Muscle of leg (tissue), 11 donors: ENCODE results near the gene SGMS1. TPM values are rescaled to one million over a fixed set of nuclear protein-coding genes. Genes with fewer than 3 reads are reported as not detected.

Experiments
- DNase-seq: peaks from one replicate; pipeline ENCODE4 v3.0.0; 2013
- H3K27ac ChIP-seq: one replicate; pipeline ENCODE4 v1.5.1; 2013; ENCODE audit warnings: mild to moderate bottlenecking, low read length, control low read depth
- H3K27me3 ChIP-seq: one replicate; pipeline ENCODE4 v1.6.1; 2013; ENCODE audit warnings: low read length; ENCODE audit not compliant: control insufficient read depth, insufficient read depth
- H3K36me3 ChIP-seq: one replicate; pipeline ENCODE4 v1.6.1; 2013; ENCODE audit warnings: low read length; ENCODE audit not compliant: control insufficient read depth, insufficient read depth
- H3K4me1 ChIP-seq: one replicate; pipeline ENCODE4 v1.6.1; 2013; ENCODE audit warnings: low read length; ENCODE audit not compliant: control insufficient read depth, insufficient read depth
- H3K4me3 ChIP-seq: one replicate; pipeline ENCODE4 v1.5.1; 2013; ENCODE audit warnings: low read length, control low read depth
- H3K9me3 ChIP-seq: replicated peaks from 2 replicates; pipeline ENCODE4 v1.6.1; 2013; ENCODE audit warnings: low read depth, low read length; ENCODE audit not compliant: control insufficient read depth
- WGBS: methylation state at CpG from one replicate; pipeline ENCODE4 v1.1.5; 2013; ENCODE audit warnings: missing lambda C conversion rate; ENCODE audit not compliant: insufficient coverage; 5-methylcytosine and 5-hydroxymethylcytosine counted together
- polyA plus RNA-seq, 8 donors: library from polyadenylated mRNA; unstranded; fragments of 120-200 nt; gene quantifications; one replicate each; pipeline versions ENCODE4 v1.2.1 to v1.2.3, GENCODE V29; 2013; ENCODE audit warnings: inconsistent platforms in 1 of 8, low replicate concordance in 1 of 8; ENCODE audit not compliant: insufficient read length in 8 of 8, insufficient read depth in 1 of 8
- total RNA-seq: library from RNA; stranded (reverse); fragments of 120-200 nt; gene quantifications from one replicate; pipeline ENCODE4 v1.2.4, GENCODE V29; 2013

Gene SGMS1
- total and polyA plus RNA-seq, 9 donors = 18.2 to 30.5 (median 23.0) TPM

DNA sequence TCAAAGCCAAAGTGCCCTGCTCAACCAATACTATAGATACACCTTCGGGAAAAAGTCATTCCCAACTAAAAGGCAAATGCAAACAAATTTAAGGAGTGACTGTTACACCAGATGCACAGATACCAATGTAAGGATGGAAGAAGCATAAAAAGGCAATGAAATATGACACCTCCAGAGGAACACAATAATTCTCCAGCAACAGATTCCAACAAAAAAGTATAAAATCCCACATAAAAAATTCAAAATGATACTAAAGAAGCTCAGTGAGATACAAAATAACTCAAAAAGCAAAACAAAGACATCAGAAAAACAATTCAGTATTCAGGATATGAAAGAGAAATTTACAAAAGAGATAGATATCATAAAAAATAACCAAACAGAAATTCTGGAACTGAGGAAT, 328.4 kb downstream of the SGMS1 start:
- no peak for DNase-seq
- no peak overlapping the region for H3K4me3 ChIP-seq
- H3K27ac ChIP-seq = no peak overlapping the region
- no CpG with 5 or more reads among the region's 1 CpG for WGBS
- no peaks in the 10 kb centered on the region for H3K36me3 ChIP-seq
- peaks cover 16% of the 10 kb centered on the region for H3K9me3 ChIP-seq
- no peaks in the 10 kb centered on the region for H3K4me1 ChIP-seq
- no peaks in the 10 kb centered on the region for H3K27me3 ChIP-seq

DNA sequence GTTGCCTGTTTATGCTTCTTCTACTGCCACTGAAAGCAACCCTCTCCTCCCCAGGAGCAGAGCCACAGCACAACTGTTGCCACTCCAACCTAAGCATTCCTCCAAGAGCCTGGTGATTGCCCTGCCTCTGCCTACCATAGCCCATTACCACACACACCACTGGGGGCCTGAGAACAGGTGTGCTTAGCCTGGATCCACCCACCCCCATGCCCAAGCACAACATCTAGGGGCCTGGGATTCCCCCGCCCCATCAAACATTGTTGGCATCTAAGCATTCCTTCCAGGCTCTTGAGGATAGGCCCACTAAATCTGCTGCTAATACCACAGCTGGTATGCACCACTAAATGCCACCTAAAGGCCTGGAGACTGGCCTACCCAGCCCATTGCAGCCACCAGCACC, 329.2 kb downstream of the SGMS1 start:
- Histone ChIP-seq H3K36me3 (no peaks in the 10 kb centered on the region), H3K9me3 (peaks cover 10% of the 10 kb centered on the region), H3K27ac (no peak overlapping the region), H3K4me1 (no peaks in the 10 kb centered on the region), H3K4me3 (no peak overlapping the region), H3K27me3 (no peaks in the 10 kb centered on the region)
- 71% methylated on average over 1 of the region's 1 CpG for WGBS
- no peak for DNase-seq

DNA sequence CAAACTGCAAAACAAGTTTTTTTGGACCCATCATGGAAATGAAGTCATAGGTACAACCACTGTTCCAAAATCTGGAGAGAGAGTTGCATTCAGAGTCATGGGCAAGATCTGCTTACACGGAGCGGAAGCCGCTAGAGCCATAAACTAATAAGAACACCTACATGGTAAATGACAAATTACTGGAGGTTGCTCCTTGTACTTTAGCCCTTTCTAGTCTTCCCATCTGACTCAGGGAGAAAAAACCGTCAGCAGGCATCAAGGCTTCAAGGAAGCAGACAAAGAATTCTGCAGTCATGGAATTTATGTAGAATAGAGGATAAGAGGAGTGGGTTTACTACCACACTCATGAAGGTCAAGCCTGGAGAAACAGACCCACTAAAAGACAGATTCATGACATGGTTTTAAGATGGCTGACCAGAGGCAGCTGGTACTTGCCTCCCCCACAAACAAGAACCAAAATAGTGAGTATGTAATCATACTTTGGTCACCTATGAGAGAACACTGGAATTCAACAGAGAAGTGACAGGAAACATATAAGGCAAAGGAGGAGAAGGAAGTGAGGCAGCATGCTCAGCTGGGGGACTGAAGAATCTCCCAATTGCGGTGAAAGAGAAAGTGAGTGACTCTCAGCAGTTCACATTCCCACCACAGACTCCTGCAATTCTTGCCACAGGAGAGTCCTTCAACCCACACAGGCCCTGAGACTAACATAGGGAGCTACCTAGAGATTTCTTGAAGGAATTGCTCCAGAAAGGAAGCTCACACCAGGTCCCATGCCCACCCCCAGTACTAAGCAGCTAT, 330.0 kb downstream of the SGMS1 start:
- H3K4me3 ChIP-seq = no peak overlapping the region
- 80% methylated on average over 1 of the region's 5 CpGs for WGBS
- no peaks in the 10 kb centered on the region for H3K27me3 ChIP-seq
- DNase-seq = no peak
- no peak overlapping the region for H3K27ac ChIP-seq
- no peaks in the 10 kb centered on the region for H3K36me3 ChIP-seq
- H3K9me3 ChIP-seq = peaks cover 6% of the 10 kb centered on the region
- no peaks in the 10 kb centered on the region for H3K4me1 ChIP-seq

DNA sequence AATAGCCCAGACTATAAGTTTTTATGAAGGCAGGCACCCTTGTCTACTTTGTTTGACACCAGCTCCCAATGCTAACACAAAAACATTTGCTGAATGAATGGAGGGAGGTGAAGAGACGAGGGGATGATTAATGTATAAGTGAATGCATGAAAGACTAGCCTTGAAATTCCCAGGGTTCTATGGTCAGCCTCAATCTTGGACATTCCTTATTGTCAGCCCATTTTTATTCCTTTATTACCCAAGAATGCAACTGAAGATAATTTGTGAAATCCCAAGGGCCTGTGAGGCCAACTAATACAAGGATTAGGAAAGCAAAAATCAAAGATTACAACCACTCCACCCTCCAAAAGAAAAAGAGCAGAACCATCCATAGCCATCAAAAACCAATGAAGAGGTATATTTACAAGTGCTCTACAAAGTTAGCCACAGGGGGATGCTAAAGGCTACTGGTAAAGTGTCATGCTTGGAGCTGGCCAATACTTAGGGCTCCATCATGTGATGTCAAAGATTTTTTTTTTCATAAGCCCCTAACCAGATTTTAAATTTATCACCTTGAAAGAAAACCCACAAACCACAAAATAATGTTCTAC, 332.4 kb downstream of the SGMS1 start:
- no peak overlapping the region for H3K27ac ChIP-seq
- no peak for DNase-seq
- no peaks in the 10 kb centered on the region for H3K27me3 ChIP-seq
- no peak overlapping the region for H3K4me3 ChIP-seq
- no CpG with 5 or more reads among the region's 1 CpG for WGBS
- H3K4me1 ChIP-seq = peaks cover 6% of the 10 kb centered on the region
- no peaks in the 10 kb centered on the region for H3K9me3 ChIP-seq
- H3K36me3 ChIP-seq = no peaks in the 10 kb centered on the region

DNA sequence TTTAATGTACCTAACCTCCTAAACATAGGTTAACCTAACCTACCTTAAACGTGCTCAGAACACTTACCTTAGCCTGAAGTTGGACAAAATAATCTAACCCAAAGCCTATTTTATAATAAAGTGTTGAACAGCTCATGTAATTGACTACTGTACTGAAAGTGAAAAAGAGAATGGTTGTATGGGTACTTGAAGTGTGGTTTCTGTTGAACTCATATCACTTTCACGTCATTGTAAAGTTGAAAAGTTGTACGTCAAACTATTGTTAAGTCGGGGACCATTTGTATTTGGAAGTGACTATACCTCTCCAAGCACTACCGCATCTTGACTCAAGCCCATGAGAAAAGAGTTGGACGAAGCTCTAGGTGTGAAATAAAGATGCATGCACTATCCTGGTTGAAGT, 334.6 kb downstream of the SGMS1 start:
- H3K27ac ChIP-seq = no peak overlapping the region
- DNase-seq = no peak
- peaks cover 6% of the 10 kb centered on the region for H3K4me1 ChIP-seq
- H3K27me3 ChIP-seq = no peaks in the 10 kb centered on the region
- WGBS = no CpG with 5 or more reads among the region's 6 CpGs
- H3K9me3 ChIP-seq = no peaks in the 10 kb centered on the region
- H3K36me3 ChIP-seq = no peaks in the 10 kb centered on the region
- no peak overlapping the region for H3K4me3 ChIP-seq

DNA sequence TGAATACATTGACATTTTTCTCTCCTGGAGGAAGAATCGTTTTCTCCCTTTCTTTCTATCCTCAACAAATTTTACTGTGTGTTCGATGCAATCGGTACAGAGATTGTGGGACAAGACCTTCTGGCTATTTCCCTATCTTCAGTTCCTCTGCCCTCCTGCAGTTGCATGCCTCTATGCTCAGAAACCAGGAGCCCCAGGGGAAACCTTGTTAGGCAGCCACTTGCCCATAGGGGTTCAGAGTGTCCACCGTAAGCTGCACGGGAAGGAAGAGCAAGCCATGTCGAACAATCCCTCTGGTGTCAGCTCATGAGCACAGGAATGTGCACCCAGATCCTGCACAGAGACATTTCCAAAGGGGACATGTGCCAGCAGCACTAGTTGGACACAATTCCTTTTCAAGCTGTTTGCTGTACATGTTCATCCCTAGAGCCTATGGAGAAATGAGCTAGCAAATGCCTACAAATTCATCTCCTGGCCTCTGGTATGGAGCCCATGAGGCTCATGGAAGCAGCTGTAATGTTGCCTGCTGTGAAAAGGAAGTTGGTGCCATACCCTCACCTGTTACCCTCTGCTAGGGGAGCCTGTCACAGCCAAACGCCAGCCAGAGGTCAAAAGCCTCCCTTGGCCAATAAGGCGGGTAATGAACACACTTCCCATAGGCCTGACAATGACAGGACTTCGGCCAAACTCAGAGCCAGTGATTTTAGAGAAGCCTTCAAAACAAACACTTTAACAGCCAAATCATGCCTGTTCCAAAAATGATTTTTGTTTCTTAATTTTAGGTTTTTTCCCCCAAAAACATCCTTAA, 336.6 kb downstream of the SGMS1 start:
- Histone ChIP-seq H3K27ac (peak overlapping the region; percentile 56), H3K36me3 (no peaks in the 10 kb centered on the region), H3K4me3 (no peak overlapping the region), H3K9me3 (no peaks in the 10 kb centered on the region), H3K4me1 (peaks cover 6% of the 10 kb centered on the region), H3K27me3 (no peaks in the 10 kb centered on the region)
- WGBS = 57% methylated on average over 7 of the region's 9 CpGs
- peak; percentile 38 for DNase-seq

DNA sequence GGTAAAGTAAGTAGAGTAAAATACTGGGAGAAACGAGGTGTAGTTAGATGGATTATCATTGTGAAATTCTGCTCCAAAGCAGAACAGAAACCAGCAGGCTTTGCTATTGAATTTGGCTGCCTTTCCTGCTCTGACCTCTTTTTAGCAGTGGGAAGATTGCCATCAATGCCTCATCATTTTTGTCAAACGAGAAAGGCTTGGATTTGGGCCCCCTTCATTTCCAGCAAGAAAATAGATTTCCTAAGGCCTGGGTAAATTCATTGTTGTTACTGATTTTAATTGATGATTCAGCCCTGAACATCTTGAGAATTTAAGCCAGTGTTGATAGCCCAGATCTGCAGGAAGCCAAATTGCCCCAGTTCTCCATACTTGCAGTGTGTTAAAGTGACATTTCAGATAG, 337.2 kb downstream of the SGMS1 start:
- DNase-seq = peak; percentile 94

DNA sequence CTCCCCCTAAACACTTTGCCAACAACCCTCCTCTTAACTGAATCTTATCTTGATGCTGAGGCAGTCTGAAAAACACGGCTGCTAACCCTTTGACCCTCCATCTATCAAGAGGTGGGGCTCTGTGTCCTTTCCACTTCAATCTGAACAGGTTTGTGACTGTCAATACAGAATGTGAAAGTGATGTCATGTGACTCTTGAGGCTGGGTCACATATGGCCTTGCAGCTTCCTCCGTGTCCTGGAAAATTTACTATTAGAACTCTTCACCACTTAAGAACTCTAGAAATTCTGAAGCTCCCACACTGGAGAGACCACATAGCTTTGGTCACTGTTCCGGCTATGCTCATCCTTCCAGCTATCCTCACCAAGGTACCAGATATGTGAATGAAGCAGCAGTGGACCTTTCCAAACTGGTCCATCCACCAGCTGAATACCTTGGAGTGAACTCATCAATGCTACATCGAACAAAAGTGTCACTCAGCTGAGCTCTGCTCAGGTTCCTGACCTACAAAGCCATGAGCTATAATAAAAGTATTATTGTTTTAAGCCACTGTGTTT, 341.7 kb downstream of the SGMS1 start:
- WGBS = 87% methylated on average over 2 of the region's 4 CpGs
- DNase-seq = no peak
- Histone ChIP-seq H3K4me3 (no peak overlapping the region), H3K4me1 (peaks cover 2% of the 10 kb centered on the region), H3K9me3 (no peaks in the 10 kb centered on the region), H3K27ac (no peak overlapping the region), H3K36me3 (no peaks in the 10 kb centered on the region), H3K27me3 (peaks cover 3% of the 10 kb centered on the region)

More for the DNA sequence above, 337.2 kb downstream of the SGMS1 start:
- H3K36me3 ChIP-seq = no peaks in the 10 kb centered on the region
- WGBS = 0% methylated on average over 1 of the region's 2 CpGs
- H3K4me3 ChIP-seq = no peak overlapping the region
- peaks cover 6% of the 10 kb centered on the region for H3K4me1 ChIP-seq
- H3K27ac ChIP-seq = peak overlapping the region; percentile 47
- H3K9me3 ChIP-seq = no peaks in the 10 kb centered on the region
- no peaks in the 10 kb centered on the region for H3K27me3 ChIP-seq

DNA sequence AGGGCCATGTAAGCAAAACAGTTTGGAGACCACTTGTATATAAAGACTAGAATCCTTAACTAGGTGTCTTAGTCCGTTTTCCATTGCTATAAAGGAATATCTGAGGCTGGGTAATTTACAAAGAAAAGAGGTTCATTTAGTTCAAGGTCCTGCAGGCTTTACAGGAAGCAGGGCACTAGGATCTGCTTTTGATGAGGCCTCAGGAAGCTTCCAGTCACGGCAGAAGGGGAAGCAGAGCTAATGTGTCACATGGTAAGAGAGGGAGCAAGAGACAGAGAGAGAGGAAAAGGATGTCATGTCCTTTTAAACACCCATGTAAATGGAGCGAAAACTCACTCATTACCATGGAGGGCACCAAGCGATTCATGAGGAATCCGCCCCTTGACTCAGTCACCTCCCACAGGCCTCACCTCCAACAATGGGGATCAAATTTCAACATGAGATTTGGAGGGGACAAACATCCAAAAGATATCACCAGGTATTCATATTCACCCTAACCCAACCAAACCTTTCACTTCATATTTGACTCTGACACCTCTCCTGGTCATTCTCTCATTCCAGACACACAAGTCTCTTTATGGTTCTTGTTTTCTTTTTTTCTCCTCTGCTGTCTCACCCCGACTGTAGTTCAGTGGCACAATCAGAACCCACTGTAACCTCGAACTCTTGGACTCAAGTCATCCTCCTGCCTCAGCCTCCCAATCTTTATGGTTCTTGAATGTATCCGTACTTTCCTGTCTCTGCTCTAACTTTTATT, 342.4 kb downstream of the SGMS1 start:
- 79% methylated on average over 3 of the region's 8 CpGs for WGBS
- Histone ChIP-seq H3K9me3 (no peaks in the 10 kb centered on the region), H3K4me3 (no peak overlapping the region), H3K36me3 (no peaks in the 10 kb centered on the region), H3K4me1 (no peaks in the 10 kb centered on the region), H3K27me3 (peaks cover 3% of the 10 kb centered on the region), H3K27ac (no peak overlapping the region)
- DNase-seq = no peak
